D721Med (cell line): Measurements from ENCODE around the gene SLC39A8.

ENCODE experiments used
- DNase-seq: peaks from one replicate; pipeline ENCODE4 v3.0.0; 2011; ENCODE audit warnings: low spot score; ENCODE audit not compliant: insufficient read length
- FAIRE-seq: peaks from 2 replicates; lab custom pipeline; 2011; peaks lifted over from hg19 to GRCh38; lab: Jason Lieb, UNC
- TF ChIP-seq, protein P1 (sequence below): IDR thresholded peaks from 2 replicates; pipeline ENCODE4 v1.5.1; 2012; ENCODE audit warnings: mild to moderate bottlenecking, control low read depth; ENCODE audit not compliant: insufficient read depth; ENCODE audit errors: missing control alignments

Gene SLC39A8

DNA sequence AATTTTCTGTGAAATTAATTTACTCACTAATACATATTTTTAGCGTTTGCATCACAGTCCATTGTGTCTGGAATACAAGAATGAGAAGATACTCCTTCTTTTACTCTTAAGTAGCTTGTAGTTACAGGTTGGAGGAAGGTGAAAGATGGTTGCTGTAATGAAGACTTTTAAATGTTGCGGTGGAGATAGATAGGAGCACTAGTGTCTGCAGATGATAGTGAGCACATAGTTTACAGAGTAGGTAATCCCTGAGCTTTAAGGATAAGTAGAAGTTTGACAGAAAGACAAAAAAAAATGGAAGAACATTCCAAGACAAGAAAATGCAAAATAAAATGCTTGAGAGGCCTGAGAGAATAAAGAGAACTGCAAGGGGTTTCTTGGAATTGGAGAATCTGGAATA lies 5.4 kb upstream of the SLC39A8 start:
- TF ChIP-seq, protein P1, sequence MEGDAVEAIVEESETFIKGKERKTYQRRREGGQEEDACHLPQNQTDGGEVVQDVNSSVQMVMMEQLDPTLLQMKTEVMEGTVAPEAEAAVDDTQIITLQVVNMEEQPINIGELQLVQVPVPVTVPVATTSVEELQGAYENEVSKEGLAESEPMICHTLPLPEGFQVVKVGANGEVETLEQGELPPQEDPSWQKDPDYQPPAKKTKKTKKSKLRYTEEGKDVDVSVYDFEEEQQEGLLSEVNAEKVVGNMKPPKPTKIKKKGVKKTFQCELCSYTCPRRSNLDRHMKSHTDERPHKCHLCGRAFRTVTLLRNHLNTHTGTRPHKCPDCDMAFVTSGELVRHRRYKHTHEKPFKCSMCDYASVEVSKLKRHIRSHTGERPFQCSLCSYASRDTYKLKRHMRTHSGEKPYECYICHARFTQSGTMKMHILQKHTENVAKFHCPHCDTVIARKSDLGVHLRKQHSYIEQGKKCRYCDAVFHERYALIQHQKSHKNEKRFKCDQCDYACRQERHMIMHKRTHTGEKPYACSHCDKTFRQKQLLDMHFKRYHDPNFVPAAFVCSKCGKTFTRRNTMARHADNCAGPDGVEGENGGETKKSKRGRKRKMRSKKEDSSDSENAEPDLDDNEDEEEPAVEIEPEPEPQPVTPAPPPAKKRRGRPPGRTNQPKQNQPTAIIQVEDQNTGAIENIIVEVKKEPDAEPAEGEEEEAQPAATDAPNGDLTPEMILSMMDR: no peak
- DNase-seq: no peak
- no peak for FAIRE-seq

DNA sequence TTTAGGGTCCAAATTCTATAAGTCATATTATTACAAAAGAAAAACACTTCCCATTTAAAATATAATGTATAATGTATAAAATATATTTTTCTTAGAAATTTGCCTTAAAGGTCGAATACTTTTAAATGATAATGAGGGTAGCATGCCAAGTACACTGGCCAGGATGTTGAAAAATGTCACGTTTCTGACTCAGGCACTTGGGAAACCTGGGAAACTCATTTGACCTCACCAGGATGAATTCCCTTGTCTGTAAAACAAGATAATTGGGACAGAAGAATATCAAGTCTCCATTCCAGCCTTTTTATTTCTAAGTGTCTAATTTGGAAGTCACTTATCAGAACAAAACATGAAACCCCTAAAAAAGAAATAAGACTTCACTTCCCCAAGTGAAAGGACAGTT lies 3.4 kb upstream of the SLC39A8 start:
- FAIRE-seq (no peak), DNase-seq (no peak)
- TF ChIP-seq, protein P1: no peak

DNA sequence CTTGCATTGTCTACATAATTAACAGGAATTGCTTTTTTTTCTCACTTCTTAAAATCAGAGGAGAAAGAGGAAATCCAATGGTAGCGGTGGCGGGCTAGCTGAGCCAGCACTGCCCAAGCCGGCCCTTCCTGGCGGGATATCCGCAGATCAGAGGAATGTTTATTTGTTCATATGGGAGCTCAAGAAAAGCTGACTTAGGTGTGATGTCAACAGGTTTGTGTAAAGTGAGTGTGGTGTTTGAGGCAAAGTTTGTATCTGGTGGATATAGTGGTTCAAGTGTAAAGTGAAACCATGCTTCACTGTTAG lies 466 bp upstream of the SLC39A8 start:
- DNase-seq (no peak), FAIRE-seq (no peak)
- TF ChIP-seq, protein P1: no peak

DNA sequence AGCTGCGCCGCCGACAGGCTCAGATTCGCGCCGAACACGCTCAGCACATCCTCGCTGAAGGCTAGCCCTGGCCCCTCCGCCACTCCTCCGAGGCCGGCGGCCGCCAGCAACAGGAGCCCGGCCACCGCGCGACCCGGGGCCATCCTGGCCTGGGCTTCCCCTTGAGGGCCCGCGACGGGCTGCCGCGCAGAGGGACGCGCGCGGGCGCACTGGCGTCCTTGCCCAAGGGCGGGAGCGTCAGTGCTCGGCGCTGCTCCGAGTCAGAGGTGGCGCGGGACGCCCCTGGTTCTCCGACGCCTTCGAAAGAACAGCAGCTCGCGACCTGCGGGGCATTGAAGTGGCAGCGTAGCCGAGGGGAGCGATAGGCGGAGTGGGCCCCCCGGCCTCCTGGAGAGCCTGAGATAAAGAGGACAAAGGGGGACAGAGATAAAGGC lies 745 bp downstream of the SLC39A8 start:
- no peak for FAIRE-seq

DNA sequence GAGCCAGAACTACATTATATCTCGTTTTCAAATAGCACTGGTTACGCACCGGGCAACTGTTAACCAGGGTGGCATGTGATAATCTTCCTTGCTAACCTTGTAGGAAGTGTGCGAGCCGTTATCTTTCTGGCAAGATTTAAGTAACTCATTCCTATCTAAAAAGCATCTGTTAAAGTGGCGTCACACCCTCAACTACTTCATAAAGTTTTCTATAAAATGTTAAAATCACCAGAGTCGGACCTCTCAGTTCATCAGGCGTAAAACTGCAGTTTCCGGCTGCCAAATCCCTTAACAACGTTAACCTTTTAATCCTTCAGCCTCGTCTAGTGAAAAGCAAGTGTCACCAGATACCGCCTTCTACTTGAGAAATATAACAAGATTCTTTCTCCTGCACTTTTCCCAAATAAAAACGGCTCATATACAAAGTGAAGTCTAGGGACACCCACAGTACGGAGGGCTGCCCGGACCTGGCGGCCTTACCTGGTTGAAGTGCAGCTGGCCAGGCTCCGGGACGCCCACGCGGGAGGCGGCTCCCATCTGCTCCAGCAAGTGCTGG lies 1.2 kb downstream of the SLC39A8 start:
- FAIRE-seq: no peak
- TF ChIP-seq, protein P1: no peak
- DNase-seq: no peak

More for the DNA sequence above, 745 bp downstream of the SLC39A8 start:
- DNase-seq: peak; percentile 25
- TF ChIP-seq, protein P1: no peak

DNA sequence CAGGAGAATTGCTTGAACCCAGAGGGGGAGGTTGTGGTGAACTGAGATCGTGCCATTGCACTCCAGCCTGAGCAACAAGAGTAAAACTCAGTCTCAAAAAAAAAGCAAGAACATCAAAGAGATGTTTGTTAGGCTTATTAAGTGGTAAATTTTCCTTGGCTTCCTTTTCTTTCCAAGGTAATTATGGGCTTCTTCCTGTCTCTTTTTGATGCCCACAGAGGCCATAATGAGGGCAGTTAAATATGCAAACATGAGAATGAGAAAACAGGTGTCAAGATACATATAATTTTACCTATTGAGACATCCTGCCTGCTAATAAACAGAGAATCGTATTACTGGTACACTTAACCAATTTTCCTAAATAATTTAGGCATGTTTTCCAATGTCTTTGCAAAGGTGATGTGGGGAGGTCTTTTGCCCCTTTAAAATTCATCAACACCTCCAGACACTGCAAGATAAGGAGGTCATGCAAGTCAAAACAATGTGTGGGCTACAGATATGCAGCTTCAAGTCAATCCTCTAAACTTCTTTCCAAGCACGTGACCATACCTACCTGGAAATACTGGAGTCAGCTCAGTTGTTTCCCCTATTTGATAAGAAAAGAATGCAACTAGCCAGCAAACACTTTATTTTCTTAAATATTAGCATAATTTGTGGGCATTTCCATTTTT lies 2.7 kb downstream of the SLC39A8 start:
- TF ChIP-seq, protein P1: no peak
- FAIRE-seq (no peak), DNase-seq (no peak)

DNA sequence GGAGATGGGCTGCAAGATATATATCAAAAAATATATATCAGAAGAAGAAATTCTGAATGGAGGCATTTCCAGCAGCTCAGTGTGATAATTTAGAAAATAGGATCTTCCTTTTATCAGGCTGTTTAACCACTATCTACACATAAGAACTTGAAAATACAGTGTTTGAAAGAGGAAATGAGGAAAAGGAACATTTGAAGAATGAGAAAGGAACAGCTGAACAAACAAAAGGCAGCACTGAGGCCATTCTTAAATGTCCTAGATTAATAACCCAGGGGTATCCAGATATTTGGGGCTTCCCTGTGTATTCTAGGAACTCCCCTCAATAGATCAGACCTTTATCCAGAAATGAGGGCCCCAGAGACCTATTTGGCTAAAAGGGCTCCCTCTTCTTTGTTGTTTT lies 4.1 kb downstream of the SLC39A8 start:
- DNase-seq (no peak), FAIRE-seq (no peak)
- TF ChIP-seq, protein P1: no peak
